Tibial nerve (tissue), 4 donors: ENCODE measurements around the gene DNAH14. TPM values are rescaled to one million over a fixed set of nuclear protein-coding genes. Genes with fewer than 3 reads are reported as not detected.

Experiments used
- DNase-seq, 2 donors: peaks; one replicate each; pipeline ENCODE4 v3.0.0-alpha.2; 2019; ENCODE audit warnings: low spot score in 2 of 2
- H3K27ac ChIP-seq, 4 donors: fragments of 200-600 bp; sonication (generic) in 3 of 4; one replicate each; pipeline ENCODE4 v1.5.1; 2017 to 2019; ENCODE audit warnings: mild to moderate bottlenecking in 1 of 4
- H3K27me3 ChIP-seq, 2 donors: fragments of 200-600 bp; sonication (generic) in 1 of 2; one replicate each; pipeline versions ENCODE4 v1.5.1 to v1.6.0; 2017 to 2019
- H3K36me3 ChIP-seq, 3 donors: fragments of 200-600 bp; sonication (generic); one replicate each; pipeline ENCODE4 v1.5.1; 2018 to 2019
- H3K4me1 ChIP-seq, 4 donors: fragments of 200-600 bp; sonication (generic) in 3 of 4; one replicate each; pipeline ENCODE4 v1.5.1; 2017 to 2019
- H3K4me3 ChIP-seq, 4 donors: fragments of 200-600 bp; sonication (generic) in 3 of 4; one replicate each; pipeline ENCODE4 v1.5.1; 2017 to 2019; ENCODE audit warnings: mild to moderate bottlenecking in 1 of 4, moderate library complexity in 1 of 4
- H3K9me3 ChIP-seq, 4 donors: fragments of 200-600 bp; sonication (generic) in 3 of 4; one replicate each; pipeline ENCODE4 v1.5.1; 2017 to 2019
- CTCF ChIP-seq, 5 experiments: fragments of 200-600 bp in 3 of 5; fragments of 450-650 bp in 2 of 5; sonication (generic) in 3 of 5; IDR thresholded peaks; one replicate each; pipeline ENCODE4 v1.5.1; 2016 to 2019; ENCODE audit warnings: antibody characterized with exemption in 5 of 5, mild to moderate bottlenecking in 3 of 5, moderate library complexity in 2 of 5
- EP300 ChIP-seq, 2 donors: sonication (generic); formaldehyde crosslinking; IDR thresholded peaks; one replicate each; pipeline ENCODE4 v1.6.1; 2017; ENCODE audit warnings: antibody characterized with exemption in 2 of 2, mild to moderate bottlenecking in 1 of 2
- POLR2A ChIP-seq, 2 donors: fragments of 450-650 bp; IDR thresholded peaks; one replicate each; pipeline ENCODE4 v1.6.1; 2017; ENCODE audit warnings: antibody characterized with exemption in 2 of 2, mild to moderate bottlenecking in 2 of 2, moderate library complexity in 2 of 2
- WGBS, 2 donors: methylation state at CpG; one replicate each; pipeline ENCODE4 v1.1.5; 2018; 5-methylcytosine and 5-hydroxymethylcytosine counted together
- total RNA-seq, 4 donors: library from RNA; depleted of rRNA; stranded (reverse); fragments of >200 nt; gene quantifications; one replicate each; pipeline ENCODE4 v1.1.0, GENCODE V29; 2016

DNAH14 gene
- total RNA-seq, 4 donors from 2014 or later: 1.2 to 6.5 (median 4.4) TPM

DNA sequence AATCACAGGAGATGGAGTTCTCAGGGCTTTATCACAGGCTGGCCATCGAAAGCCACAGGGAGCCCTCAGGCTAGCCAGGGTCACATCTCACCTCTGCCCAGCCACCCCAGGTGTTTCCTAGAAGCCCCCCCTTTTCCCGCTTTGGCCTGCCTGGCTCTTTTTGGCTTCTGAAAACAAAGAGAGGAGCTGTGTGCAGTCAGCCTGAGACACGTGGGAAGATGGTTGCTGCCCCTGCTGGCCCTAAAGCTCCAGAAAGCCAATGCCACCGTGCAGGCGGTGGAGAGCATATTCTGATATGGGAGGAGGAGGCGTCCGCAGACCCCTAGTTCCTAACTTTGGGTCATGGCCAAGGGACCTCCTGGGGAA is 517.1 kb downstream of the DNAH14 start:
- no peaks in the 10 kb centered on the region for H3K27me3 ChIP-seq
- H3K9me3 ChIP-seq: no peaks in the 10 kb centered on the region
- H3K36me3 ChIP-seq: no peaks in the 10 kb centered on the region
- WGBS, 2 donors: 77 to 81% methylated on average over 4 to 7 of the region's 7 CpGs
- TF ChIP-seq EP300 (IDR thresholded peaks at IDR 0.05): no peak
- TF ChIP-seq POLR2A (IDR thresholded peaks at IDR 0.05): no peak
- no peak for TF ChIP-seq CTCF (IDR thresholded peaks at IDR 0.05)
- peak overlapping the region in 3 of 4 donors; percentile 66 to 77 (median 68) for H3K27ac ChIP-seq
- H3K4me1 ChIP-seq: peaks cover 0 to 48% (median 22%) of the 10 kb centered on the region in 4 donors
- H3K4me3 ChIP-seq: no peak overlapping the region
- DNase-seq: peak in 1 of 2 donors; percentile 3

DNA sequence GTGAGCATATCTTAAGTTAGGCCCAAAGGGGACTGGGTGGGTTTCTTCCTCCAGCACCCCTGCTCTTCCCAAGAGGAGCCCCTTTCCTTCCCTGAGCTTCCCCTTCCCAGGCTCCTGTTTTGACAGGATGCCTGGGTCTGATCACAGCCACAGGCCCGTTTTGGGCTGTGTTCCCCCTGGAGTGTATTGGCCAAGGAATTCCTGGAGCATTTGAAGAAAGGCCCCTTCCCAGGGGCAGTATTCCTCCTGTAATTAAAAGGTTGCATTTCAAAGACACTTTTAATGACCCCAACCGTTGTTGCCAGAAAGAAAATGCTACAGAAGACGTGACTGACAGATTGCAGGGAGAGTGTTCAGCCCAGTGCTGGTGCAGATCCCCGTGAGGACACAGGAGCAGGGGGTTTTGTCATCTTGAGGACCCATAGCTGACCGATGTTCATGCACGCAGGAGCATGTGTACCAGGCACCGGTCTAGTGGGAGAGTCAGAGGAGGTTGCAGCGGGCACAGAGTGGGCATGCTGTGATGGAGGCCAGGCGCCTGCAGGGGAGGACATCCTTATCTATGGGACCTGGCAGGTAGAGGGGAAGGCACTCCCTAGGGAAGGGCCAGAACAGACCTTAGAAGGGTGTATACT is 517.6 kb downstream of the DNAH14 start:
- Histone ChIP-seq H3K36me3 (no peaks in the 10 kb centered on the region), H3K4me3 (no peak overlapping the region), H3K4me1 (peaks cover 0 to 48% (median 22%) of the 10 kb centered on the region in 4 donors), H3K27ac (peak overlapping the region in 3 of 4 donors; percentile 66 to 77 (median 68)), H3K27me3 (no peaks in the 10 kb centered on the region), H3K9me3 (no peaks in the 10 kb centered on the region)
- WGBS, 2 donors: 61 to 73% methylated on average over 9 of the region's 9 CpGs
- TF ChIP-seq POLR2A (IDR thresholded peaks at IDR 0.05) (no peak), EP300 (IDR thresholded peaks at IDR 0.05) (no peak), CTCF (IDR thresholded peaks at IDR 0.05) (no peak)
- no peak for DNase-seq

DNA sequence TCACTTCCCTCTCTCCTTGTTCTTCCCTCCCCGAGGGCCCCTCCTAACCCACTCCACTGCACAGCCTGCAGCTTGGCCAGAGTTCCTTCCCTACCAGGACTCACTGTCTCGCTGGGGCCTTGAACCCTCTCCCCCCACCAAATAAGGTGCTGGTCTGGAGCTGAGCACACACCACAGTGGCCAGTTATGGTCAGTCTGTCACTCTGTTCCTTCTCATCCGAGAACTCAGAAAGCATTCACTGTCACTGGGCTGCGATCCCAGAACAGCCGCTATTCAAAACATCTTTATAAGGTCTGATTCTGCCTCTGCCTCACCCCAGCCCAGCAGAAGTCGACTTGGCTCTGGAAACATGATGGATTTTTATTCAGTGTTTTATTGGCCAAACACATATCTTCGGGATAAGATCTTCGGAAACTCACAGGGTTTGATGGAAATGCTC is 518.2 kb downstream of the DNAH14 start:
- Histone ChIP-seq H3K4me3 (peak overlapping the region in 1 of 4 donors; percentile 0), H3K27me3 (no peaks in the 10 kb centered on the region), H3K4me1 (peaks cover 0 to 48% (median 22%) of the 10 kb centered on the region in 4 donors), H3K36me3 (no peaks in the 10 kb centered on the region), H3K9me3 (no peaks in the 10 kb centered on the region), H3K27ac (peak overlapping the region in 3 of 4 donors; percentile 66 to 77 (median 68))
- DNase-seq: peak; percentile 15 to 45
- WGBS, 2 donors: 7 to 20% methylated on average over 8 of the region's 8 CpGs
- peak in 1 of 2 donors; percentile 4 for TF ChIP-seq EP300 (IDR thresholded peaks at IDR 0.05)
- no peak for TF ChIP-seq POLR2A (IDR thresholded peaks at IDR 0.05)
- TF ChIP-seq CTCF (IDR thresholded peaks at IDR 0.05): no peak

DNA sequence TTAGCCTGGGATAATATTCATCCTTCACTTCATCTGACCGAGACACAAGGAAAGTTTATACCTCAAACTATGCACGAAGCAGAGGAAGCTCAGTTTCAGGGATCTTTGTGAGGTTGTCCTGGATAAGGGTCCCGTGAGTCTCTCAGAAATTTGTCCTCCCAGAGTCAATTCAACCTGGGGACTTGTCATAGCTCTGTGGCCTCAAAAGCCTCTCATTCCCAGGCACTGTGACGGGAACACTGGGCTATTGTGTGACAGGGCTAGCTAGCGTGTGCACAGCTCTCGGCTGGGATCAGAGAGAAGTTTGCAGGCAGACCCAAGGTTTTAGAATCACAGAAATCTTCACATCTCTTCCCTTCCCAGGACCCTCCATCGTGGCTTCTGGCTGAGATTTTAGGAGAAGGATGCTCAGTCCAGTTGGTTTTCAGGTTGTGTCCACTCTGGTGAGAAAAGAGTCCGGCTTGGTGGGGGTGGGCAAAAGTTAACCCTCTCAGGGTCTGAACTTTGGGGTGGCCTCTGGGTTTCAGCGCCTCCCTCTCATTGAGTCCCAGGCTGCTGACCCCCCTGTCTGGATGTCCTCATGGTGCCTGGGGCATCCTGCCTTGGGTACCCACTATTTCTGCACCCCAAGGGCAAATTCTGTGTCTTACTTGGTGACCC is 518.8 kb downstream of the DNAH14 start:
- peak in 1 of 2 donors; percentile 10 for DNase-seq
- Histone ChIP-seq H3K4me1 (peaks cover 0 to 48% (median 22%) of the 10 kb centered on the region in 4 donors), H3K27me3 (no peaks in the 10 kb centered on the region), H3K27ac (peak overlapping the region in 3 of 4 donors; percentile 66 to 77 (median 68)), H3K4me3 (no peak overlapping the region), H3K36me3 (no peaks in the 10 kb centered on the region), H3K9me3 (no peaks in the 10 kb centered on the region)
- WGBS, 2 donors: 31 to 34% methylated on average over 9 of the region's 9 CpGs
- TF ChIP-seq EP300 (IDR thresholded peaks at IDR 0.05) (no peak), CTCF (IDR thresholded peaks at IDR 0.05) (no peak), POLR2A (IDR thresholded peaks at IDR 0.05) (no peak)
